ENCODE data around the gene LGALS7.
"Not testable (repeated sequence)": the region's sequence is repeated elsewhere in the genome, so short reads cannot be mapped to it uniquely, and the experiment has no call there.

- TF ChIP-seq CTCF (IDR thresholded peaks at IDR 0.05); EP300 (IDR thresholded peaks at IDR 0.05); POLR2A (IDR thresholded peaks at IDR 0.05; ENCODE audit: low read depth); POLR2AphosphoS5 (IDR thresholded peaks at IDR 0.05): not testable (repeated sequence)
Measured at GRCh38 chr19:38782212-38782611, 8.9 kb upstream of the LGALS7 start.
